ENCODE measurements around the gene KIAA0513. TPM values are rescaled to one million over a fixed set of nuclear protein-coding genes. Genes with fewer than 3 reads are reported as not detected.

KIAA0513 gene
- total RNA-seq, 4 donors from 2014 or later = 14.8 to 43.4 (median 28.5) TPM

DNA sequence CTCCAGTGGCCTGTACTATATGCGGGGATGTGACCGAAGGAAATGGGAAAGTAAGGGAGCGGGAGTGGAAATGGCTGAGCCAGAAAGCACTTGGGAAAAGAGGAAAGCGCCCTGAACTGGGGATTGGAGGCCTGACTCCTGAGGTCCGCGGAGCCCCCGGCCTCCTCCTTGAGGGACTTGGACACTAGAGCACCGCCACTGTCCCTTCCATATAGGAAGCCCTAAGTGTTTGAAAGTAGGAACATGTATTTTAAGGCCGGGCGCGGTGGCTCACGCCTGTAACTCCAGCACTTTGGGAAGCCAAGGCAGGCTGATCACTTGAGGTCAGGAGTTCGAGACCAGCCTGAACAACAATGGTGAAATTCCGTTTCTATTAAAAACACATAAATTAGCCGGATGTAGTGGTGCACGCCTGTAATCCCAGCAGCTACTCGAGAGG lies 15.7 kb upstream of the KIAA0513 start:
- no peaks in the 10 kb centered on the region for H3K36me3 ChIP-seq
- H3K4me1 ChIP-seq = peaks cover 0 to 45% (median 33%) of the 10 kb centered on the region in 3 donors
- H3K9me3 ChIP-seq = no peaks in the 10 kb centered on the region
- no peak for ATAC-seq
- 0 to 7% methylated on average over 11 of the region's 17 CpGs for WGBS, 2 donors (ENCODE audit: low coverage in 1 of 2)
- peak overlapping the region; percentile 75 to 99 for H3K4me3 ChIP-seq
- TF ChIP-seq, protein P1, sequence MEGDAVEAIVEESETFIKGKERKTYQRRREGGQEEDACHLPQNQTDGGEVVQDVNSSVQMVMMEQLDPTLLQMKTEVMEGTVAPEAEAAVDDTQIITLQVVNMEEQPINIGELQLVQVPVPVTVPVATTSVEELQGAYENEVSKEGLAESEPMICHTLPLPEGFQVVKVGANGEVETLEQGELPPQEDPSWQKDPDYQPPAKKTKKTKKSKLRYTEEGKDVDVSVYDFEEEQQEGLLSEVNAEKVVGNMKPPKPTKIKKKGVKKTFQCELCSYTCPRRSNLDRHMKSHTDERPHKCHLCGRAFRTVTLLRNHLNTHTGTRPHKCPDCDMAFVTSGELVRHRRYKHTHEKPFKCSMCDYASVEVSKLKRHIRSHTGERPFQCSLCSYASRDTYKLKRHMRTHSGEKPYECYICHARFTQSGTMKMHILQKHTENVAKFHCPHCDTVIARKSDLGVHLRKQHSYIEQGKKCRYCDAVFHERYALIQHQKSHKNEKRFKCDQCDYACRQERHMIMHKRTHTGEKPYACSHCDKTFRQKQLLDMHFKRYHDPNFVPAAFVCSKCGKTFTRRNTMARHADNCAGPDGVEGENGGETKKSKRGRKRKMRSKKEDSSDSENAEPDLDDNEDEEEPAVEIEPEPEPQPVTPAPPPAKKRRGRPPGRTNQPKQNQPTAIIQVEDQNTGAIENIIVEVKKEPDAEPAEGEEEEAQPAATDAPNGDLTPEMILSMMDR (IDR thresholded peaks at IDR 0.05) = no peak
- no peak for TF ChIP-seq EP300 (IDR thresholded peaks at IDR 0.05)
- TF ChIP-seq POLR2A (IDR thresholded peaks at IDR 0.05) = no peak
- no peak for TF ChIP-seq POLR2AphosphoS5 (IDR thresholded peaks at IDR 0.05)
- no peaks in the 10 kb centered on the region for H3K27me3 ChIP-seq
- H3K27ac ChIP-seq = peak overlapping the region; percentile 71 to 99 (median 95)

DNA sequence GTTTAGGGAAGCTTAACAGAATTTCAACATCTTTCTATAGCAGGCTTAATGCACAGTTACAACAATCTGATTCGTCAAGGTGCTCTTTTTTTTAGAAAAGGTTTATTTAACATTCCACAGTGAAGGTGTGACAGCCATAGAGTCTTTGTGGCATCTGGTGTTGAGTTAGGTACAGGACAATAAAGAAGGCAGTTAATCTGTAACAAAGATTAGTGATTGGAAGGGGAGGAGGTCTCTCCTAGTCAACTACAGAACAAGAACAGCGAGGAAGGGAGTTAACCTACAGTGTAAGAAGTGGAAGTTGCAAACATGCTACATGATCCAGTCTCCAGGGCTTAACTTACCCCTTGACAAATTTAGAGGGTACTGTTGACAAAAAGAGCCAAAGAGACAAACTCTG lies 13.3 kb upstream of the KIAA0513 start:
- no peaks in the 10 kb centered on the region for H3K36me3 ChIP-seq
- ATAC-seq = no peak
- no peak overlapping the region for H3K27ac ChIP-seq
- peaks cover 0 to 22% (median 16%) of the 10 kb centered on the region in 3 donors for H3K4me1 ChIP-seq
- no peak overlapping the region for H3K4me3 ChIP-seq
- 65 to 82% methylated on average over 2 of the region's 2 CpGs for WGBS, 2 donors (ENCODE audit: low coverage in 1 of 2)
- H3K27me3 ChIP-seq = no peaks in the 10 kb centered on the region
- TF ChIP-seq, protein P1 (IDR thresholded peaks at IDR 0.05) = no peak
- TF ChIP-seq POLR2A (IDR thresholded peaks at IDR 0.05) (no peak), EP300 (IDR thresholded peaks at IDR 0.05) (no peak), POLR2AphosphoS5 (IDR thresholded peaks at IDR 0.05) (no peak)
- no peaks in the 10 kb centered on the region for H3K9me3 ChIP-seq

DNA sequence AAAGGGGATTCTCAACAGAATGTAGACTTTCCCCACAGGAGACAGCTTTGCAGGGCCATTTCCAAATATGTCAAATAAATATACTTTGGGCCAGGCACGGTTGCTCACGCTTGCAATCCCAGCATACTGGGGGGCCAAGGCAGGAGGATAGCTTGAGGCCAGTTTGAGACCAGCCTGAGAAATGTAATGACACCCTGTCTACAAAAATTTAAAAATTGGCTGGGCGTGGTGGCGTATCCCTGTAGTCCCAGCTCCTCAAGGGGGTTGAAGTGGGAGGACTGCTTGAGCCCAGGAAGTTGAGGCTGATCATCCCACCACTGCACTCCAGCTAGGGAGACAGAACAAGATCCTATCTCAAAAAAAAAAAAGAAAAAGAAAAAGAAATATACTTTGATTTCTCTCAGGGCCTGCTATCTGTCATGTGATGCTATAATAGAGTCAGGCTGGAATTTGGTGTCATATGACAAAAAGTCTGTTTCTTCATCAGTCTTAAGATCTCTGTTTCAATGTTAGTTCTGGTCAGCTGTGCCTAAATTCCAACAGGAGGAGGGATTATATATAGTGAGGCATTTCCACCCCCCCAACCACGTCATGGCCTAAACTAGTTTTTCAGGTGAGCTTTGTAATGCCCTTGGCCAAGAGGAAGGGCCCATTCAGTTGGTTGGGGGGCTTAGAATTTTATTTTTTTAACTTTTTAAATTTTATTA lies 12.0 kb upstream of the KIAA0513 start:
- H3K9me3 ChIP-seq = no peaks in the 10 kb centered on the region
- no peak overlapping the region for H3K27ac ChIP-seq
- no peaks in the 10 kb centered on the region for H3K27me3 ChIP-seq
- H3K4me3 ChIP-seq = no peak overlapping the region
- no peaks in the 10 kb centered on the region for H3K36me3 ChIP-seq
- WGBS, 2 donors (ENCODE audit: low coverage in 1 of 2) = 79 to 100% methylated on average over 1 to 2 of the region's 5 CpGs
- H3K4me1 ChIP-seq = peaks cover 0 to 18% (median 5%) of the 10 kb centered on the region in 3 donors
- ATAC-seq = no peak
- TF ChIP-seq, protein P1 (IDR thresholded peaks at IDR 0.05) = no peak
- TF ChIP-seq EP300 (IDR thresholded peaks at IDR 0.05) = no peak
- TF ChIP-seq POLR2AphosphoS5 (IDR thresholded peaks at IDR 0.05) = no peak
- no peak for TF ChIP-seq POLR2A (IDR thresholded peaks at IDR 0.05)

DNA sequence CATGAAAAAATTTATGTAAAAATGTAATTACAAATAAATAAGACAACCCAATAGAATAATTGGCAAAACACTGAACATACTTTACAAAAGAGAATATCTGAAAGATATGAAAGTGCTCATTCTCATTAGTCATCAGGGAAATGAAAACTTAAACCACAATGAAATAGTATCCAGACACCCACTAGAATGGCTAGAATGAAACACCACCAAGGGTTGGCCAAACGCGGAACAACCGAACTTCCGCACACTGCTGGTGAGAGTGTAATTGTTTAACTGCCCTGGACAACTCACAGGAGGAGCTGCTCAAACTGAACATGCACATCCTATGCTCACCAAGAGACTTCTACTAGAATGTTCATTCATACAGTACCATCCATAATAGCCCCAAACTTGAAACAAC lies 10.4 kb upstream of the KIAA0513 start:
- no peaks in the 10 kb centered on the region for H3K36me3 ChIP-seq
- H3K4me1 ChIP-seq = peaks cover 0 to 13% (median under 1%) of the 10 kb centered on the region in 3 donors
- no peak for ATAC-seq
- 73 to 78% methylated on average over 4 of the region's 4 CpGs for WGBS, 2 donors (ENCODE audit: low coverage in 1 of 2)
- no peak for TF ChIP-seq POLR2AphosphoS5 (IDR thresholded peaks at IDR 0.05)
- no peak for TF ChIP-seq EP300 (IDR thresholded peaks at IDR 0.05)
- TF ChIP-seq, protein P1 (IDR thresholded peaks at IDR 0.05) = no peak
- no peak for TF ChIP-seq POLR2A (IDR thresholded peaks at IDR 0.05)
- no peak overlapping the region for H3K27ac ChIP-seq
- no peaks in the 10 kb centered on the region for H3K27me3 ChIP-seq
- H3K4me3 ChIP-seq = no peak overlapping the region
- H3K9me3 ChIP-seq = no peaks in the 10 kb centered on the region

DNA sequence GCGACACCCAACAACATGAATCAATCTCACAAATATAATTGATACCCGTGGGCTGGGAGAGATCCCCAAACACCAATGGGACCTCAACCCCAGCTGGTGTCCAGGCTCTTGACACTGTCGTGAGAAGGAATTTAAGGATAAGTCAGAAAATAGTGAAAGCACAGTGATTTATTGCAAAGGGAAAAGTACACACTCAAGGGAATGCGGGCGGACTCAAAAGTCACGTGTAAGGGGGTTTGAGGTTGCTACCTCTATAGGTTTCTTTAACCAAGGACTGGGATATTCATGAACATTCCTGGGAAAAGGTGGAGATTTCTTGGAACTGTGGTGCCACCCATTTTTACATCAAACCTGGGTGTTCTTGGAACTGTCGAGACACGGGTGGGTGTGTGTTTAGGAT lies 10.0 kb upstream of the KIAA0513 start:
- Histone ChIP-seq H3K36me3 (no peaks in the 10 kb centered on the region), H3K9me3 (no peaks in the 10 kb centered on the region), H3K27ac (no peak overlapping the region), H3K27me3 (no peaks in the 10 kb centered on the region), H3K4me3 (no peak overlapping the region), H3K4me1 (peaks cover 0 to 10% (median 0%) of the 10 kb centered on the region in 3 donors)
- TF ChIP-seq EP300 (IDR thresholded peaks at IDR 0.05) (no peak), POLR2AphosphoS5 (IDR thresholded peaks at IDR 0.05) (no peak), POLR2A (IDR thresholded peaks at IDR 0.05) (no peak)
- TF ChIP-seq, protein P1 (IDR thresholded peaks at IDR 0.05) = no peak
- ATAC-seq = no peak
- 73 to 77% methylated on average over 8 of the region's 8 CpGs for WGBS, 2 donors (ENCODE audit: low coverage in 1 of 2)
